DMS114 treated with DMSO at 0.1 percent for 48 hours (cell line): ENCODE data around the gene MAT1A.
"Not testable (repeated sequence)": the region's sequence is repeated elsewhere in the genome, so short reads cannot be mapped to it uniquely, and the experiment has no call there.

Experiments
- DNase-seq: peaks from one replicate; lab custom pipeline; 2025; ENCODE audit not compliant: unreplicated experiment; lab: John Stamatoyannopoulos, UW

Gene MAT1A

DNA sequence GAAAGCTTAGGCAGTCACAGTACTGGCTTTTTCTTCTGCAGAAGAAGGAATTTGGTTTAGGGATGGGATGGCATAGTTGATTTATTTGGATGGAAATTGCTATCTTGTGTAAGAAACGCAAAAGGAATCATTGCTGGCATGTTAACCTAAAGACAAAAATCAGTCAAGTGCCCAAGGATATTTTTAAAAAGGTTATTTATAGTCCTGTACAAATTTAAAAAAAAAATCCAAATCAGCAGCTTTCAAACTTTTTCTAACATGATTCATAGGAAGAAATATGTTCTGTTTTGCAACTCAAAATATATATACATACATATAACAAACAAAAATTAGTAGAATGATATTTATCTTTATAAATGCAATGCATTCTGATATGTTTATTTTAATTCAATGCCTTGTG is 55.6 kb downstream of the MAT1A start:
- DNase-seq: not testable (repeated sequence)

DNA sequence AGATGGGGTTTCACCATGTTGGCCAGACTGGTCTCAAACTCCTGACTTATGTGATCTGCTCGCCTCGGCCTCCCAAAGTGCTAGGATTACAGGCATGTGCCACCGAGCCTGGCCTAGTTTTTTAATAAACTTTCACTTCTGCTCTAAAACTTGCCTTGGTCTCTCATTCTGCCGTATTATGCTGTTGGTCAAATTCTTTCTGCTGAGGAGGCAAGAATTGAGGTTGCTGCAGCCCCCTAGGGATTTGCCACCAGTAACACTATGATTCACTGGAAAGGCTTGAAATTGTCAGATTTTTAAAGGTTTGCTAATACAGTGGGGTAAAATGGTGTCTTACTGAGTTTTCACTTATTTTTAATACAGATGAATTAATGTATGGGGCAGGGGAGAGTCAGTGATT is 62.7 kb downstream of the MAT1A start:
- not testable (repeated sequence) for DNase-seq

DNA sequence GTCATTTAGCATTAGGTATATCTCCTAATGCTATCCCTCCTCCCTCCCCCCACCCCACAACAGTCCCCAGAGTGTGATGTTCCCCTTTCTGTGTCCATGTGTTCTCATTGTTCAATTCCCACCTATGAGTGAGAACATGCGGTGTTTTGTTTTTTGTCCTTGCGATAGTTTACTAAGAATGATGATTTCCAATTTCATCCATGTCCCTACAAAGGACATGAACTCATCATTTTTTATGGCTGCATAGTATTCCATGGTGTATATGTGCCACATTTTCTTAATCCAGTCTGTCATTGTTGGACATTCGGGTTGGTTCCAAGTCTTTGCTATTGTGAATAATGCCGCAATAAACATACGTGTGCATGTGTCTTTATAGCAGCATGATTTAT is 66.4 kb downstream of the MAT1A start:
- DNase-seq: not testable (repeated sequence)
